GM21786 (cell line): ENCODE measurements around the gene GPR39.

Source experiments
- ATAC-seq: cut with Tn5 transposase; IDR thresholded peaks from one replicate; pipeline ENCODE4 v1.9.1; 2021; ENCODE audit not compliant: unreplicated experiment

GPR39 gene

GRCh38 chr2:132636346-132636745 lies 219.7 kb downstream of the GPR39 start:
- ATAC-seq, result no peak

- ATAC-seq, result no peak
These were observed 221.9 kb downstream of the GPR39 start for GRCh38 chr2:132638313-132639040.

GRCh38 chr2:132640116-132640515 lies 223.5 kb downstream of the GPR39 start:
- ATAC-seq, result no peak

- ATAC-seq, result no peak
These were observed 225.2 kb downstream of the GPR39 start for GRCh38 chr2:132641819-132642218.

- no peak for ATAC-seq
These were observed 225.8 kb downstream of the GPR39 start for GRCh38 chr2:132642415-132642814.

- ATAC-seq, result no peak
These were observed 228.6 kb downstream of the GPR39 start for GRCh38 chr2:132645176-132645575.

- no peak for ATAC-seq
These were observed 229.3 kb downstream of the GPR39 start for GRCh38 chr2:132645722-132646539.

GRCh38 chr2:132646540-132647108 lies 230.0 kb downstream of the GPR39 start:
- no peak for ATAC-seq

- no peak for ATAC-seq
These were observed 234.8 kb downstream of the GPR39 start for GRCh38 chr2:132651115-132652045.

GRCh38 chr2:132652474-132652873 lies 235.9 kb downstream of the GPR39 start:
- no peak for ATAC-seq

GRCh38 chr2:132654335-132654734 lies 237.7 kb downstream of the GPR39 start:
- ATAC-seq, result no peak

GRCh38 chr2:132654968-132655367 lies 238.4 kb downstream of the GPR39 start:
- no peak for ATAC-seq

- no peak for ATAC-seq
These were observed 239.8 kb downstream of the GPR39 start for GRCh38 chr2:132656266-132656975.

- no peak for ATAC-seq
These were observed 242.7 kb downstream of the GPR39 start for GRCh38 chr2:132659331-132659730.

GRCh38 chr2:132662732-132663131 lies 246.1 kb downstream of the GPR39 start:
- no peak for ATAC-seq

GRCh38 chr2:132664096-132664495 lies 247.5 kb downstream of the GPR39 start:
- no peak for ATAC-seq

- ATAC-seq, result no peak
These were observed 249.0 kb downstream of the GPR39 start for GRCh38 chr2:132665401-132666140.

- no peak for ATAC-seq
These were observed 251.1 kb downstream of the GPR39 start for GRCh38 chr2:132667706-132668105.

GRCh38 chr2:132668189-132668823 lies 251.7 kb downstream of the GPR39 start:
- no peak for ATAC-seq
